ENCODE measurements around the gene UCKL1. TPM values are rescaled to one million over a fixed set of nuclear protein-coding genes. Genes with fewer than 3 reads are reported as not detected.
A peak's percentile ranks its signal among the peaks of the same experiment; 100 is the strongest.
"Not testable (repeated sequence)": the region's sequence is repeated elsewhere in the genome, so short reads cannot be mapped to it uniquely, and the experiment has no call there.

The UCKL1 gene
- total RNA-seq, 6 donors from 2014 or later, result 23.0 to 103 (median 37.3) TPM

- DNase-seq (peak in 1 of 2 donors; percentile 74), ATAC-seq (ENCODE audit: low FRiP score in 2 of 2) (no peak)
- Histone ChIP-seq H3K36me3 (no peaks in the 10 kb centered on the region), H3K27me3 (no peaks in the 10 kb centered on the region), H3K27ac (peak overlapping the region in 1 of 4 donors; percentile 30), H3K4me1 (peaks cover 37 to 58% (median 44%) of the 10 kb centered on the region in 4 donors), H3K4me3 (no peak overlapping the region), H3K9me3 (no peaks in the 10 kb centered on the region)
- TF ChIP-seq CTCF (IDR thresholded peaks at IDR 0.05), result no peak
- no peak for TF ChIP-seq POLR2AphosphoS5 (IDR thresholded peaks at IDR 0.05)
- TF ChIP-seq POLR2A (IDR thresholded peaks at IDR 0.05), result no peak
- no peak for TF ChIP-seq EP300 (IDR thresholded peaks at IDR 0.05)
- WGBS, 2 donors, result 91 to 92% methylated on average over 17 to 18 of the region's 18 CpGs
Measured at GRCh38 chr20:63976980-63977738, 20.9 kb upstream of the UCKL1 start.

- H3K27me3 ChIP-seq; DNase-seq; H3K27ac ChIP-seq; H3K36me3 ChIP-seq; H3K4me3 ChIP-seq; ATAC-seq (ENCODE audit: low FRiP score in 2 of 2); H3K9me3 ChIP-seq: not testable (repeated sequence)
- peaks cover 32 to 57% (median 40%) of the 10 kb centered on the region in 4 donors for H3K4me1 ChIP-seq
- 90 to 99% methylated on average over 7 of the region's 7 CpGs for WGBS, 2 donors
Measured at GRCh38 chr20:63976511-63976910, 20.3 kb upstream of the UCKL1 start.

- no peak for ATAC-seq (ENCODE audit: low FRiP score in 2 of 2)
- Histone ChIP-seq H3K4me3 (no peak overlapping the region), H3K27ac (no peak overlapping the region), H3K9me3 (no peaks in the 10 kb centered on the region), H3K4me1 (peaks cover 27 to 50% (median 35%) of the 10 kb centered on the region in 4 donors), H3K27me3 (no peaks in the 10 kb centered on the region), H3K36me3 (no peaks in the 10 kb centered on the region)
- DNase-seq, result no peak
- whole genome bisulfite sequencing, 2 donors, result 72% methylated on average over 18 to 19 of the region's 19 CpGs
- TF ChIP-seq POLR2A (IDR thresholded peaks at IDR 0.05) (no peak), CTCF (IDR thresholded peaks at IDR 0.05) (no peak), EP300 (IDR thresholded peaks at IDR 0.05) (no peak), POLR2AphosphoS5 (IDR thresholded peaks at IDR 0.05) (no peak)
Measured at GRCh38 chr20:63974402-63975200, 18.4 kb upstream of the UCKL1 start.

- H3K4me3 ChIP-seq, result peak overlapping the region in 3 of 4 donors; percentile 28 to 45 (median 43)
- H3K4me1 ChIP-seq, result peaks cover 28 to 50% (median 36%) of the 10 kb centered on the region in 4 donors
- WGBS, 2 donors, result 16% methylated on average over 24 to 36 of the region's 37 CpGs
- DNase-seq (peak; percentile 91 to 98), ATAC-seq (ENCODE audit: low FRiP score in 2 of 2) (peak; percentile 92 to 95)
- no peaks in the 10 kb centered on the region for H3K27me3 ChIP-seq
- peak overlapping the region in 3 of 4 donors; percentile 16 to 68 (median 39) for H3K27ac ChIP-seq
- H3K9me3 ChIP-seq, result no peaks in the 10 kb centered on the region
- TF ChIP-seq POLR2A (IDR thresholded peaks at IDR 0.05) (no peak), POLR2AphosphoS5 (IDR thresholded peaks at IDR 0.05) (peak; percentile 24 to 37), CTCF (IDR thresholded peaks at IDR 0.05) (peak; percentile 94 to 98 (median 97)), EP300 (IDR thresholded peaks at IDR 0.05) (no peak)
- H3K36me3 ChIP-seq, result no peaks in the 10 kb centered on the region
Measured at GRCh38 chr20:63973636-63974401, 17.6 kb upstream of the UCKL1 start.

GRCh38 chr20:63973160-63973479 lies 16.9 kb upstream of the UCKL1 start:
- Histone ChIP-seq H3K9me3 (no peaks in the 10 kb centered on the region), H3K4me1 (peaks cover 26 to 49% (median 37%) of the 10 kb centered on the region in 4 donors), H3K36me3 (no peaks in the 10 kb centered on the region), H3K27me3 (no peaks in the 10 kb centered on the region), H3K27ac (peak overlapping the region in 2 of 4 donors; percentile 16 to 68), H3K4me3 (no peak overlapping the region)
- no peak for DNase-seq
- 98 to 100% methylated on average over 1 to 3 of the region's 3 CpGs for WGBS, 2 donors
- no peak for ATAC-seq (ENCODE audit: low FRiP score in 2 of 2)
- TF ChIP-seq CTCF (IDR thresholded peaks at IDR 0.05) (no peak), POLR2AphosphoS5 (IDR thresholded peaks at IDR 0.05) (no peak), EP300 (IDR thresholded peaks at IDR 0.05) (no peak), POLR2A (IDR thresholded peaks at IDR 0.05) (no peak)
